Upper lobe of right lung (tissue), 1 donor: ENCODE measurements around the gene TRAPPC10. TPM values are rescaled to one million over a fixed set of nuclear protein-coding genes. Genes with fewer than 3 reads are reported as not detected.

Source experiments
- ATAC-seq: fragments of 200-7000 bp; cut with Tn5 transposase; one replicate; pipeline ENCODE4 v1.9.1; 2020; ENCODE audit warnings: mild to moderate bottlenecking, moderate library complexity
- DNase-seq: peaks from one replicate; pipeline ENCODE4 v3.0.0-alpha.2; 2020
- H3K27ac ChIP-seq: fragments of 200-600 bp; one replicate; pipeline ENCODE4 v1.8.0; 2022
- H3K27me3 ChIP-seq: fragments of 200-600 bp; one replicate; pipeline ENCODE4 v1.8.0; 2022; ENCODE audit warnings: mild to moderate bottlenecking
- H3K36me3 ChIP-seq: fragments of 200-600 bp; one replicate; pipeline ENCODE4 v1.8.0; 2022
- H3K4me1 ChIP-seq: fragments of 200-600 bp; one replicate; pipeline ENCODE4 v1.8.0; 2022
- H3K4me3 ChIP-seq: fragments of 200-600 bp; one replicate; pipeline ENCODE4 v1.8.0; 2022; ENCODE audit warnings: mild to moderate bottlenecking
- H3K9me3 ChIP-seq: fragments of 200-600 bp; one replicate; pipeline ENCODE4 v1.8.0; 2022
- CTCF ChIP-seq: fragments of 200-600 bp; IDR thresholded peaks from one replicate; pipeline ENCODE4 v1.8.0; 2022; ENCODE audit warnings: antibody characterized with exemption
- intact Hi-C: fragments of 100-400 bp; cut with DNase I; formaldehyde crosslinking; loops from one replicate; pipeline ENCODE4 v1.11.0; 2022
- total RNA-seq: library from RNA; stranded (reverse); fragmentation: NEBNext Ultra II Directional; extraction: Animal tissue kit (Norgen Biotek cat#: 25700); gene quantifications from one replicate; pipeline ENCODE4 v1.2.1, GENCODE V29; 2021
- donor health status: DM: no; HTN: yes; CAD: no; lungs with severe emphysema.

The TRAPPC10 gene
- total RNA-seq, 1 donor from 2014 or later = 42.6 TPM

GRCh38 chr21:43988016-43988415 lies 24.1 kb upstream of the TRAPPC10 start:
- TF ChIP-seq CTCF = no peak
- no peaks in the 10 kb centered on the region for H3K9me3 ChIP-seq
- no peaks in the 10 kb centered on the region for H3K4me1 ChIP-seq
- H3K36me3 ChIP-seq = no peaks in the 10 kb centered on the region
- no peak overlapping the region for H3K27ac ChIP-seq
- intact Hi-C loops = no loop called here
- no peak for DNase-seq
- no peak overlapping the region for H3K4me3 ChIP-seq
- no peak for ATAC-seq
- no peaks in the 10 kb centered on the region for H3K27me3 ChIP-seq

GRCh38 chr21:43988506-43989230 lies 23.4 kb upstream of the TRAPPC10 start:
- intact Hi-C loops = no loop called here
- no peaks in the 10 kb centered on the region for H3K4me1 ChIP-seq
- no peak overlapping the region for H3K4me3 ChIP-seq
- DNase-seq (no peak), ATAC-seq (no peak)
- H3K36me3 ChIP-seq = no peaks in the 10 kb centered on the region
- no peaks in the 10 kb centered on the region for H3K27me3 ChIP-seq
- H3K9me3 ChIP-seq = no peaks in the 10 kb centered on the region
- no peak overlapping the region for H3K27ac ChIP-seq
- TF ChIP-seq CTCF = no peak

- Histone ChIP-seq H3K27me3 (no peaks in the 10 kb centered on the region), H3K36me3 (no peaks in the 10 kb centered on the region), H3K9me3 (no peaks in the 10 kb centered on the region), H3K4me1 (no peaks in the 10 kb centered on the region), H3K4me3 (no peak overlapping the region), H3K27ac (no peak overlapping the region)
- no peak for DNase-seq
- TF ChIP-seq CTCF = no peak
- intact Hi-C loops = no loop called here
- ATAC-seq = no peak
Observed at GRCh38 chr21:43989401-43989800, 22.7 kb upstream of the TRAPPC10 start.

GRCh38 chr21:43991447-43991991 lies 20.6 kb upstream of the TRAPPC10 start:
- DNase-seq (no peak), ATAC-seq (peak; percentile 19)
- intact Hi-C loops = no loop called here
- no peaks in the 10 kb centered on the region for H3K27me3 ChIP-seq
- H3K4me1 ChIP-seq = no peaks in the 10 kb centered on the region
- no peaks in the 10 kb centered on the region for H3K36me3 ChIP-seq
- TF ChIP-seq CTCF = no peak
- no peak overlapping the region for H3K4me3 ChIP-seq
- H3K27ac ChIP-seq = no peak overlapping the region
- no peaks in the 10 kb centered on the region for H3K9me3 ChIP-seq

GRCh38 chr21:43992121-43992520 lies 20.0 kb upstream of the TRAPPC10 start:
- no peak overlapping the region for H3K27ac ChIP-seq
- TF ChIP-seq CTCF = no peak
- DNase-seq (no peak), ATAC-seq (no peak)
- no peaks in the 10 kb centered on the region for H3K9me3 ChIP-seq
- no peaks in the 10 kb centered on the region for H3K4me1 ChIP-seq
- no peaks in the 10 kb centered on the region for H3K36me3 ChIP-seq
- no peaks in the 10 kb centered on the region for H3K27me3 ChIP-seq
- intact Hi-C loops = no loop called here
- no peak overlapping the region for H3K4me3 ChIP-seq
